PC-3 (cell line): ENCODE results near the gene ITPRIP. TPM values are rescaled to one million over a fixed set of nuclear protein-coding genes. Genes with fewer than 3 reads are reported as not detected.

ENCODE experiments used
- ATAC-seq: fragments of 200-7000 bp; cut with Tn5 transposase; 2 replicates; pipeline ENCODE4 v1.9.1; 2020; ENCODE audit warnings: mild to moderate bottlenecking, moderate library complexity
- BruUV-seq: library from RNA; stranded (reverse); fragments of 400-500 nt; replicated peaks from 2 replicates; lab custom pipeline; 2021; lab: Mats Ljungman, UMichigan
- CTCF ChIA-PET: fragments of 300-600 bp; sonication (Branson Sonifier 250); formaldehyde crosslinking; loops from one replicate; lab custom pipeline; 2022; ENCODE audit warnings: antibody characterized with exemption; lab: Charles Lee
- POLR2A ChIA-PET: fragments of 300-600 bp; sonication (Branson Sonifier 250); formaldehyde crosslinking; loops from one replicate; lab custom pipeline; 2022; ENCODE audit warnings: antibody characterized with exemption; ENCODE audit not compliant: unreplicated experiment; lab: Charles Lee
- DNase-seq: peaks from one replicate; pipeline ENCODE4 v3.0.0-alpha.2; 2015
- H2AFZ ChIP-seq: fragments of 300-600 bp; sonication (generic); 2 replicates; pipeline ENCODE4 v1.6.0; 2016; ENCODE audit warnings: antibody characterized with exemption, low read length
- H3F3A ChIP-seq: fragments of 300-600 bp; sonication (generic); one replicate; pipeline ENCODE4 v1.6.0; 2017; ENCODE audit warnings: antibody characterized with exemption, low read length, control low read depth, mild to moderate bottlenecking; ENCODE audit not compliant: unreplicated experiment
- H3K27ac ChIP-seq: fragments of 300-600 bp; sonication (generic); 2 replicates; pipeline ENCODE4 v1.5.1; 2016; ENCODE audit warnings: mild to moderate bottlenecking, low read length
- H3K27me3 ChIP-seq: fragments of 300-600 bp; sonication (generic); 2 replicates; pipeline ENCODE4 v1.6.1; 2016; ENCODE audit warnings: low read length, mixed read lengths
- H3K36me3 ChIP-seq: fragments of 300-600 bp; sonication (generic); 2 replicates; pipeline ENCODE4 v1.6.1; 2016; ENCODE audit warnings: low read depth, mixed run types, low read length, mixed read lengths
- H3K4me1 ChIP-seq: fragments of 300-600 bp; sonication (generic); 2 replicates; pipeline ENCODE4 v1.5.1; 2016; ENCODE audit warnings: low read length; ENCODE audit not compliant: insufficient read depth
- H3K4me2 ChIP-seq: fragments of 300-600 bp; sonication (generic); 2 replicates; pipeline ENCODE4 v1.6.0; 2016; ENCODE audit warnings: low read length
- H3K4me3 ChIP-seq: fragments of 300-600 bp; sonication (generic); 2 replicates; pipeline ENCODE4 v1.5.1; 2016; ENCODE audit warnings: mild to moderate bottlenecking, low read length, mixed read lengths
- H3K79me2 ChIP-seq: fragments of 300-600 bp; sonication (generic); 2 replicates; pipeline ENCODE4 v1.6.1; 2017; ENCODE audit warnings: low read length, mixed read lengths
- H3K9ac ChIP-seq: fragments of 300-600 bp; sonication (generic); 2 replicates; pipeline ENCODE4 v1.6.0; 2016; ENCODE audit warnings: mild to moderate bottlenecking, low read length
- H3K9me2 ChIP-seq: fragments of 300-600 bp; sonication (generic); replicated peaks from 2 replicates; pipeline ENCODE4 v1.6.1; 2016; ENCODE audit warnings: mixed run types, low read length, mixed read lengths
- H3K9me3 ChIP-seq: fragments of 300-600 bp; sonication (generic); 2 replicates; pipeline ENCODE4 v1.6.1; 2016; ENCODE audit warnings: low read length, mixed read lengths
- H4K20me1 ChIP-seq: fragments of 300-600 bp; sonication (generic); 2 replicates; pipeline ENCODE4 v1.6.1; 2016; ENCODE audit warnings: low read length, mixed read lengths
- EZH2 ChIP-seq: fragments of 300-600 bp; sonication (generic); IDR thresholded peaks from one replicate; pipeline ENCODE4 v1.6.1; 2017; ENCODE audit warnings: antibody characterized with exemption, mild to moderate bottlenecking, low read length; ENCODE audit not compliant: unreplicated experiment
- EZH2phosphoT487 ChIP-seq: fragments of 300-600 bp; sonication (generic); IDR thresholded peaks from 2 replicates; pipeline ENCODE4 v1.6.1; 2018; ENCODE audit warnings: mild to moderate bottlenecking, antibody characterized with exemption, low read length, borderline replicate concordance
- intact Hi-C: fragments of 100-400 bp; cut with micrococcal nuclease; formaldehyde crosslinking; loops from 2 replicates; pipeline ENCODE4 v1.9.0; 2023
- total RNA-seq: library from RNA; depleted of rRNA; stranded (reverse); fragments of >200 nt; gene quantifications from 2 replicates; pipeline ENCODE4 v1.2.3, GENCODE V29; 2014
- TF ChIP-seq, protein P1 (sequence below): fragments of 300-600 bp; sonication (generic); conservative IDR thresholded peaks from 2 replicates; pipeline ENCODE4 v1.5.1; 2017; ENCODE audit warnings: antibody characterized with exemption, low read depth, mild to moderate bottlenecking, low read length

The ITPRIP gene
- total RNA-seq, 1 experiment from 2014 or later: 7.0 TPM

DNA sequence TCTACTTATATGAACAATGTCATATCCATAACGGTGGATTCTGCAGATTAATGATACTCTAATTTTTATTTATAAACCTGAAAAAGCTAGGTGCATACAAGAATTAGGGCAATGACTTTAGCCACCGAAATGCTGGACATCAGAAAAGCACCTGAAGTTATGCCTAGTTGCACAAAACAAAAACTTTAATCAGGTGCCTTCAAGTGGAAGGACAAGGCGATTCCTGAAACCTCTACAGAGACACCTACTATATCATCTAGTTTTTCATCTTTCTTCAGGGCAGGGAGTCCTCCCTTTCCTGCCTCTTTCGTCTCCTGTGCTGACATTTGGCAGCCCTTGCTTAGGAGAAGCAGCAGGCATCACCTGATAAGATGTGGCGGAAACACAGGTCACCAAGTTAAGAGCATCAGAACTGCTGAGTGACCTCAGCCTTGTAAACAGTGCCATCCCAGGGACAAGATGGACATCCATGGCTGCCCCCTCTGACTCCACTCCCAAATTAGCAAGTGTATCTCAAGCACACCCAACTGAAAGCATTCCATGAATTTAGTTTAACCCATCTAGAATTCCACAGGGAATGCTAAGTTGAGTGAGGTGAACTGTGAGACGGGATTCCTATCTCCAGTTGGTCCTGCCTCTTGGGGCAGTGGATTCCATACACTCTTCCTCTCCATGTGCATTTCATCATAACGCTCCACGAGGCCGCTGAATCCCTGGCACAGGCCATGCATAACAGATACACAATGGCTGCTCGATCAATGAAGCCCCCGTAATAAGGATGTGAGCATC is 5.8 kb downstream of the ITPRIP start:
- Histone ChIP-seq H3K9me3 (no peaks in the 10 kb centered on the region), H3K4me3 (peak overlapping the region; percentile 54; the same call in 1 of the 2 replicates), H3K4me1 (peaks cover 90% of the 10 kb centered on the region), H3F3A (no peaks in the 10 kb centered on the region), H3K27me3 (no peaks in the 10 kb centered on the region), H3K4me2 (peak overlapping the region; percentile 79), H3K9me2 (no peaks in the 10 kb centered on the region), H3K36me3 (no peaks in the 10 kb centered on the region), H3K9ac (peak overlapping the region; percentile 94), H3K79me2 (peaks cover 83% of the 10 kb centered on the region), H3K27ac (peak overlapping the region; percentile 99), H4K20me1 (peaks cover 22% of the 10 kb centered on the region), H2AFZ (no peak overlapping the region)
- CTCF ChIA-PET: interaction anchor here (1.0 kb wide), 1 partner anchor 26 kb away, joined by 3 read pairs; no protein-coding TSS in a partner anchor
- POLR2A ChIA-PET: no interaction called here
- ATAC-seq (no peak), DNase-seq (no peak)
- intact Hi-C loops: no loop called here
- no TSS peak for BruUV-seq
- TF ChIP-seq, protein P1, sequence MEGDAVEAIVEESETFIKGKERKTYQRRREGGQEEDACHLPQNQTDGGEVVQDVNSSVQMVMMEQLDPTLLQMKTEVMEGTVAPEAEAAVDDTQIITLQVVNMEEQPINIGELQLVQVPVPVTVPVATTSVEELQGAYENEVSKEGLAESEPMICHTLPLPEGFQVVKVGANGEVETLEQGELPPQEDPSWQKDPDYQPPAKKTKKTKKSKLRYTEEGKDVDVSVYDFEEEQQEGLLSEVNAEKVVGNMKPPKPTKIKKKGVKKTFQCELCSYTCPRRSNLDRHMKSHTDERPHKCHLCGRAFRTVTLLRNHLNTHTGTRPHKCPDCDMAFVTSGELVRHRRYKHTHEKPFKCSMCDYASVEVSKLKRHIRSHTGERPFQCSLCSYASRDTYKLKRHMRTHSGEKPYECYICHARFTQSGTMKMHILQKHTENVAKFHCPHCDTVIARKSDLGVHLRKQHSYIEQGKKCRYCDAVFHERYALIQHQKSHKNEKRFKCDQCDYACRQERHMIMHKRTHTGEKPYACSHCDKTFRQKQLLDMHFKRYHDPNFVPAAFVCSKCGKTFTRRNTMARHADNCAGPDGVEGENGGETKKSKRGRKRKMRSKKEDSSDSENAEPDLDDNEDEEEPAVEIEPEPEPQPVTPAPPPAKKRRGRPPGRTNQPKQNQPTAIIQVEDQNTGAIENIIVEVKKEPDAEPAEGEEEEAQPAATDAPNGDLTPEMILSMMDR: no peak
- TF ChIP-seq EZH2 (no peak), EZH2phosphoT487 (no peak)

DNA sequence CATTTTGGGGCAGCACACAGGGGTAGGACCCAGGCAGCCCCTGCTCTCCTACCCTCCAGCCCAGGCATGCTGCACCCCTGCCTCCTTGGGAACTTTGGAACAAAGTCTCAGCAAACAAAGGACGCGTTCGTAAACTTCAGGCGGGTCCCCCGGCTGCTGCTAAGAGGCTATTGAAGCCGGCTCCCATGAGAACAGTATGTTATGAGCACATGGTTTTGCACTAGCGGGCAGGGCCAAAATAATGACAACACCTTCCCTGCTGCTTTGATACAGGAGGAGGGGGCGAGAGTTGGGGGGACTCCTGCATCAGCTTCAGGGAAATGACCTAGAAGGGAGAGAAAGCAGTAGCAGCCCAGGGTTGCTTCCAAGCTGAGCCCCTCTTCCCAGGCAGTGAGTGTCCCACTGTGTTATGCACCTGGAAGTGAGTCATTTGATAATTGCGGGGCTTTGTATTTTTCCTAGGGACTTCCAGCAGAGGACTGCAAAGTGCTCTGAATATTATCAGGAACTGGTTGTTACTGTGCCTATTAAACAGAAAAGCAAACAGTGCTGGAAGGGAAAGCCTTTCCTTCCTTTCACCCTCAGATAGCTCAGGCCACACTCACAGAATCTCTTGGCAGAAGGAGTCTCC is 6.9 kb downstream of the ITPRIP start:
- Histone ChIP-seq H3K79me2 (peaks cover 83% of the 10 kb centered on the region), H3K4me2 (peak overlapping the region; percentile 89), H3K9ac (peak overlapping the region; percentile 94), H3K27ac (peak overlapping the region; percentile 99), H2AFZ (no peak overlapping the region), H3K9me2 (no peaks in the 10 kb centered on the region), H3K4me3 (peak overlapping the region; percentile 54), H3F3A (no peaks in the 10 kb centered on the region), H4K20me1 (peaks cover 12% of the 10 kb centered on the region; the same call in 1 of the 2 replicates), H3K27me3 (no peaks in the 10 kb centered on the region), H3K9me3 (no peaks in the 10 kb centered on the region), H3K36me3 (no peaks in the 10 kb centered on the region), H3K4me1 (peaks cover 92% of the 10 kb centered on the region)
- intact Hi-C loops: loop anchor here (2.0 kb wide), 1 partner anchor 27 kb away; no protein-coding TSS in a partner anchor
- DNase-seq (peak; percentile 87), ATAC-seq (peak; percentile 57)
- BruUV-seq: no TSS peak
- no peak for TF ChIP-seq EZH2
- TF ChIP-seq EZH2phosphoT487: no peak
- TF ChIP-seq, protein P1: no peak
- ChIA-PET POLR2A (no interaction called here), CTCF (interaction anchor here (1.0 kb wide), 1 partner anchor 25 kb away, joined by 3 read pairs; no protein-coding TSS in a partner anchor)
